EL (cell line): Measurements from ENCODE around the gene SLC4A2.

ENCODE experiments used
- DNase-seq: peaks from one replicate; pipeline ENCODE4 v3.0.0-alpha.2; 2016

The SLC4A2 gene

DNA sequence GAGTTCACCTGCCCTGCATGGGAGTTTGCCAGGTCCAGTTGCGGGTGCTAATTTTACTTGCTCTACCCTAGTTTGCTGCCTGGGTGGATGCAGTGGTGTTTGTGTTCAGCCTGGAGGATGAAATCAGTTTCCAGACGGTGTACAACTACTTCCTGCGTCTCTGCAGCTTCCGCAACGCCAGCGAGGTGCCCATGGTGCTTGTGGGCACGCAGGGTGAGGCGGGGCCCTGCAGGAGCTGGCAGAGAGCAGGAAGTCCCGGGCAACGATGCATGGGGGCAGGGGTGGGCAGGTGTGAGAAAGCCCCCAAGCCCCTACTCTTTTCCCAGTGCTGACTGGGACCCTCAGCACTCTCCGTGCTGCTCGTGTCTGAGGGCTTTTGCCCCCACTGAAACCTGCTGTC is 58.2 kb downstream of the SLC4A2 start:
- no peak for DNase-seq

DNA sequence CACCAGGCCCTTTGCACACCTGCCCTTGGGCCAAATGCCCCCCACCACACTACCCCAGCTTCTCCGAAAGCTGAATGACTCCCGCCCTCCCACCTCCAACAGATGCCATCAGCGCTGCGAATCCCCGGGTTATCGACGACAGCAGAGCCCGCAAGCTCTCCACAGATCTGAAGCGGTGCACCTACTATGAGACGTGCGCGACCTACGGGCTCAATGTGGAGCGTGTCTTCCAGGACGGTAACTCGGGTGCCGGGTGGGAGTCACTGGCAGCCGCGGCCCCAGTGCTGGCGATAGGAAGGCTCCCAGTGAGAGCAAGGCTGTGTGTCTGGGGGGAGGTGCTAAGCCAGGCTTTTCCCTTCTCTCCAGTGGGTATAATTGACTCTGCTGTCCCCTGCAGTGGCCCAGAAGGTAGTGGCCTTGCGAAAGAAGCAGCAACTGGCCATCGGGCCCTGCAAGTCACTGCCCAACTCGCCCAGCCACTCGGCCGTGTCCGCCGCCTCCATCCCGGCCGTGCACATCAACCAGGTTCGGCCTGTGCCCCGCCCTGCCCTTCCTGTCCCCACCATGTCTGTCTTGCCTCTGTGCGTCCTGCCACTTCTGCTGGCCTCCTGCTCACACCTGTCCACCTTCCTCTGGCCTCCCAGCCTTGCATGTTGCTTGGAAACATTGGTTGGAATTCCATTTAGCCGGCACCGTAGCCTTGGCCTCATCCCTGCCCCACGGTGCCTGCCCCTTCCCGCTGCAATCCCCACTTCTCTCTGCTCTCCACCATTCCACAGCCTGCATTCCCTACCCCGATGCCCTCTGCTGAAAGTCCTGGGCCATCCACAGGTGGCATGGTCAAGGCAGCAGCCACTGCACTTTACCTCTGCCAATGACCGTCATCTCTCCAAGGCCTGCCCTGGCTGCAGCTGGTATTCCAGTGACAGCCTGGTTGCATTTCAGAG is 59.0 kb downstream of the SLC4A2 start:
- DNase-seq, result no peak

DNA sequence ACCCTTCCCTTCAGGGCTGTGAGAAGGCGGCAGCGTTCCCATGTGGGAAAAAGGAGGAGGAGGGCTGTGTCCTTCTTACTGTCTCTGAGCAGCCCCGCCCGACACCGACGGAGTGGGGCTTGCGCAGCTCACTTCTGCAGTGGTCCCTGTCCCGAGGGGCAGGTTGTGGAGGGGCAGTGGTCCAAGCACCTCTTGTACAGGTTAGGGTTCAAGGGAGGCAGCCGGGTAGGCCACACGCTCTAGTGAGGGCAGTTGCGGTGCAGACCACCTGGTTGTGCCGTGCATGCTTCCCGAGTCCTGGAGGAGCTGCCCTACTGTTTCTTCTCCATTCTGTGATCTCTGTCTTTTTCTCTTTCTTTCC is 59.6 kb downstream of the SLC4A2 start:
- no peak for DNase-seq

DNA sequence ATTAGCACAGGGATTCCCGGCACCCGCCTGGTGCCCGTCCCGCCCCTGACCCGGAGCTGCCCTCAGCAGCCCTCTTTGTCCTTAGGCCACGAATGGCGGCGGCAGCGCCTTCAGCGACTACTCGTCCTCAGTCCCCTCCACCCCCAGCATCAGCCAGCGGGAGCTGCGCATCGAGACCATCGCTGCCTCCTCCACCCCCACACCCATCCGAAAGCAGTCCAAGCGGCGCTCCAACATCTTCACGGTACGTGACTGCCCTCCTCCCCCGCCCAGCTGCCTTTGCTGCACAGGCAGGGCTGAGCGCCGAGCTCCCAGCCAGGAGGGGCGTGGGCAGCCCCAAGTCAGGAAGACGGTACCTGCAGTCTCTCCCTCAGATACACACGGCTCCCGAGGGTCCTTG is 60.5 kb downstream of the SLC4A2 start:
- DNase-seq, result no peak

DNA sequence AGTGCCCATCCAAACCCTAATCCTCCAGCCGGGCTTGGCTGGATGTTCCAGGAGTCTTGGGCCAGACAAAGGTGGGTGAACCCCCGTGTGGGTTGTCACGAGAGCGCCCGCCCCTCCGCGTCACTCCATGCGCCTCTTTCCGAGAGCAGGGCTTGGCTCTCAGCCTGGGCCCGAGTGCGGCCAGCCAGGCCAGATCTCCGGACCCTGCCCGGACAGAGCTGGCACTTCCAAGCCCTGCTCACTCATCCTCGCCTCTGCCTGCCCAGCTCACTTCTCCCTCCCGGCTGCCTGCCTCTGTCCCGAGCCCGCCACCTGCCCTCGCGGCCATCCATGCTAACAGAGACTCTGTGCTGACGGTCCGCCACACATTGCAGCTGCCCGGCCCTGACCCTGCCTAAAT is 61.5 kb downstream of the SLC4A2 start:
- no peak for DNase-seq

DNA sequence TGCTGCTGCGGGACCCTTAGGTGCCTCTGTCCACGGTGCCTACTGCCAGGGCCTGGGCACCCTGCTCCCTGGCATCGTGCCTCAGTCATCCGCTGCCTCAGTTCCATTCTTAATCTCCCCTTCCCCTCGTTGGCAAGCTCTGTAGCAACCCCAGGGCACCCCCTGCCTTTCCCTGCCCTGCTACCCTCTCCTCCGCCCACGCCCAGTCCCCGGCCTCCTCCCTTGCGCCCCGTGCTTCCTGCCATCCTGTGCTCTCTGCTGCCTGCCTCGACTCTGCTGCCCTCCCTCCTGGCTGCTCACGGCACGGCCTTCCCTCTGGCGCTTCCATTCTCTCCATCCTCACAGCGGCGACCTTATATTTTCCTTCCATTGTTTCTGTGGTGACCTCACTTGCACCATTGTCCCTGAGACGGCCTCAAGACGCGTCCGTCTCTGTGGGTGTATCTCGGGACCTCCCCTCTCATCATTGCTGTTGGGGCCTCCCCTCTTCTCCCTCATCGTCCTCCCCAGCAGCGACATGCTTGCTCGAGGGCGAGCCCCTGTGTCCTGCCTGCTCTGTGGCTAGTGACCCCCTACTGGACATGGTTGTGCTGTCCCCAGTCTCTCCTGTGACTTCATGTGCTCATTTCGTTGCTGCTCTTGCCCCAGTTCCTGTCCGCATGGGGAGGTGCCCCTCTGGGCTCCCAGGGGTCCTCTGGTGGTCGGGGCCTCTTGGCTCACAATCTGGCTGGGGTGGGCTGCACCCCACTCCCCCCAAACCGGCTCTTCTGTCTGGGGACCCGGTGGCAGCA is 62.2 kb downstream of the SLC4A2 start:
- DNase-seq, result no peak

DNA sequence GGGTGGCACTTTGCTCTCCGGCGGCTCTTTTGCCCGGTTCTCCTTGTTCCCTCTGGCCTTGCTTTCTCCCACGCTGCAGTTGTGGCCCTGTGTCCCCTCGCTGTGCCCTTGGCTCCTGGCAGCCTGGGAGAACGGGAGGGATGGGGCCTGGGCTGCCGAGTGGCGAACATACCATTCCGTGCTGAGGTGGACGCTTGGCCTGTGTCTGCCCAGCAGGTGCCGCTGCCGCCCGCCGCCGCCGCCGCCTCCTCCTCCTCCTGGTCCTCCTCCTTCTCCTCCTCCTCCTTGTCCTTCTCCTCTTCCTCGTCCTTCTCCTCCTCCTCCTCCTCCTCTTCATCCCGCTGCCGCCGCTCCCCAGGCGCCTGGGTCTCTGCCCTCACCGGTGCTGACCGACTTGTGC is 62.9 kb downstream of the SLC4A2 start:
- DNase-seq, result no peak

DNA sequence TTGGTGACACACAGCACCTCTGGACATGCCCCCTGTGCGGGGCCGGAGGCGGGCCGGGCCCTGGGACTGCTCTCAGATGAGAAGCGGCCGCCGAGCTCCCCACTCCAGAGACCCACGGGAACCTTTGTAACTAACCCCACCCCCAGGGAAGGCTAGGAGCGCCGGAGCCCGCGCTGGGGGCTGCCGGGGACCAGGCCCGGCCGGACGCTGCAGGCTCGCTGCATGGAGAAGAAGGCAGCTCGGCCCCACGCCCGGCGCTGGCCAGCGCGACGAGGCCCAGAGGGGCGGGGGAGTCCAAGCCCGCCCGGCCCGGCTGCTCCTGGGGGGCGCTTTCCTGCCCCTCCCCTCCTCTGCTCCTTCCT is 63.4 kb downstream of the SLC4A2 start:
- no peak for DNase-seq

DNA sequence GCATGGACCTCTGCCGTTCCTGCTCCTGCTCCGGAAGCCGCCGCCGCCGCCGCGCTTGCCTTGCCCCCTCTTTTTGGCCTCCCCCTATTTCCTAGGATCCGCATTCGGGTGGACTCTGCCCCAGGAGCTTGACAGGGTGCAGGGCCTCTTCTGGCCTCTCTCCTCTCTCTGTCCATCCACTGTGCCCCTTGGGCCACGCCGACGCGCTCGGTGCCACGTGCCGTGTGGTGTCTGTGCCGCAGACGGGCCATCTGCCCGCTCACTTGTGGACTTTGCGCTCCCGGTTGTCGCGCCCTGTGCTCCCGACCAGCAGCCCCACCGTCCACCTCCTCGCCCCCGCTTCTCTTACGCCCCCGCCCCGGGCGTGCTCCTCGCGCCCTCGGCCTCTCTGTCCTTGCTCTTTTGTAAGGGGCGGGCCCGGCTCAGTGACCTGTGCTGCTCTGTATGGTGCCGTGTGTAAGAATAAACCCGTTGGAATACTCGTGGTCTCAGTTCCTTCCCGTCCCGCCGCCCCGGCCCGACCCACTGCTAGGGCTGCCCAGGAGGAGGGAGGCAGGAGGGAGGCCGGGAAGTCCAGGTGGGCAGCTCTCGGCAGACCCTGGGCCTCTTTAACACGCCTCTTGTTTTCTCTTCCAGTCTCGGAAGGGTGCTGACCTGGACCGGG is 63.9 kb downstream of the SLC4A2 start:
- DNase-seq, result no peak

DNA sequence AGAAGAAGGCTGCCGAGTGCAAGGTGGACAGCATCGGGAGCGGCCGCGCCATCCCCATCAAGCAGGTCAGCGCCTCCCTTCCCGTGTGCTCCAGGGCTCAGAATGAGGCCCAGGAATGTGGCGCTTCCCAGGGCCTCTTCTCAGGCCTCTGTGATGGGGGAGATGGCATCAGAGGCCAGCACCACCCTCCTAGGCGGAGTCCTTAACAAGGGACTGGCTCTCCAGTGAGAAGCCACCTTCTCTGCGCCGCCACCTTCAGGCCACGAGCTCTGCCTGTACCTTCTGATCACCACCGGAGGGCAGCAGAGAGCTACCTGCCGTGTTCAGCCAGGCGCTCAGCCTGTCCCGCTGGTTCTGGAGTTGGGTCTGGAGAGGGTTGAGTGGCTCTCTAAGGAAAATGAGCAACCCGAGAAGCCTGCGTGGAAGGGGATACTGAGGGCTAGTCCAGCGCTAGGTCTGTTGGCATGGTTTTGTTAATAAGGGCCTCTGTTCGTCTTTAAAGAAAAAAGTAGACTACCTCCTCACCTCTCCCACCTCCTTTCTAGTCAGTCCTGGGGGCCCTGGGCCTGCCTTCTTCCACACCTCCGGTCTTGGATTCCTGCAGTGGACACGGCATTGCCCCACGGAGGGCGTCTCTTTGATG is 64.6 kb downstream of the SLC4A2 start:
- DNase-seq, result peak; percentile 72

DNA sequence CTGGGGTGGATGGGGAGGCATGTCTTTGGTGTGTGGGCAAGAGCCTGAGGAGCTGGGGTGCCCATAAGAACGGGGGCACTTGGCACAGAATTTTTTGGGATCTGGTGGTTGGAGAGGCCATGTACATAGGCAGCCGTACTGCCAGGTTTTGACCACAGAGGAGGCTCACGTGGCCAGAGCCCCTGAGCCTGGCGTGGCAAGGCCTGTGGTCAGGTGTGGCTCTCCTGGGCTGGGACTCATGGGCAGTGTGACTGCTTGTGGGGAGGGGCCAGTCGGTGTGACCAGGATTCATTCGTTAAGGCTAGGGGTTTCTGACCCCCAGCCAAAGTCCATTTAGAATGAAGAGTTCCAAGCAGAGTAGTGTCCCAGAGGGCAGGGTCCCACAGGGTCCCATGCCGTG is 65.1 kb downstream of the SLC4A2 start:
- DNase-seq, result no peak

DNA sequence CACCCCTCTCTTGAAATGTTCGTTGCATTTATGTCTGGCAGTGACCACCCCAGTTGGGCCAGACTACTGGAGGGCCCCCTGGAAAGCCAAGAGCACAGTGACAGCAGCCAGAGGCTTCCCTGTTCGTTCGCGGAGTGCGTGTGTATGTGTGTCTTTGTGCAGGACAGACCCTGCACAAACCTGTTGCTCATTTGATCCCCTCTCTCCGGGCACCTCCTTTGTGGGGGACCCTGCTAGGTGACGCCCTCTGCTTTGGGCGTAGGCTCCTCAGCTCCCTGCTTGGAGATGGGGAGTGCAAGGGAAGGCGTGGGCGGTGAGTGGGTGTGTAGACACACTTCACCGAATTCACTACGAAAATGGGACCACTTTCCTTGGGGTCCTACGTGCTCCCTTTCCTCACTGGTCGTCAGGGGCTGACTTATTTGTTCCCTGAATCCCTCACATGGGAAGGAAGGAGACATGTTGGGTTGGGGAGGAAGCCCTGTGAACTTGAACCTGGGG is 65.6 kb downstream of the SLC4A2 start:
- no peak for DNase-seq

DNA sequence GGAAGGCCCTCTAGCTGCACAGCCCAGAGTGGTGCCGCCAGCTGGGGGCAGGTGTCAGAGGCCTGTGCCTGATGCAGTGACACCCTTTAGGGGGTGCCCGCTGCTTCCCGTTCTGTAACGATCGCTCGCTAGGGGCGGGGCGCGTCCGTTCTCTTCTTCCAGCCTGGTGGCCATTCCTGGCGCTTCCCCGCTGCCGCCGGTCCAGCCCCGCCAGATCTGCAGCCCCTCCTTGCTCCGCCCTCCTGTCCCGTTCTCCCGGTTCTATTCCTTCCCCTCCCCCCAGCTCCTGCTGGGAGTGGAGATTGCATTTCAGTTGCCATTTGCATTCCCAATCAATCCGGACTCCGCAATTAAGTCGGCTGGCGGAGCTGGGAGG is 66.1 kb downstream of the SLC4A2 start:
- DNase-seq, result no peak

DNA sequence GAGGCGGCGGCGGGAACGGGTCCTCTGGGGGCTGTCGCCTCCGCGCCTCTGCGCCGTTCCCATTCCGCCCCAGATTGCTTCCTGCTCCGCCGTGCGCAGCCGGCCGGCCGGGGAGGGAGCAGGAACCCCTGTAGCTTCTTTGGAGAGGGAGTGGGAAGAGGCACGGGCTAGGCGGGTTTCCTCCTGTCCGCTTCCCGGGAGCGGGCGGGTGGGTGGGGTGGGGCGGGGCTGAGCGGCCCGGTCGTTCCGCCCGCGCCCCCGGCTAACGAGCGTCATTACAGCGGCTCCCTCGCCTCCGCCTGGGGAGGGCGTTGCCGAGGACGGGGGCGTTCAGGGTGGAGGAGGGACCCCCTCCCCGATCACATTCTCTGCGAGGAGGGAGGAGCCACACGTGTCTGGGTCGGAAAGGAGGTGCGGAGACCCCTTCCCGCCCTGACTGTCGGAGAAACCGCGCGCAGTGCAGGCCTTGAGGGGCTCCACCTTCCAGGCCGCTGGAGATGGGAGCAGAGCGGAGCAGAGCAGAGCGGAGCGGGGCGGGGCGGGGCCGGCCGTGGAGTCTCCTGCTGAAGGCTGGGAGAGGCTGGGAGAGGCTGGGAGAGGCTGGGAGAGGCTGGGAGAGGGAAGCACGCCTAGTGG is 66.6 kb downstream of the SLC4A2 start:
- no peak for DNase-seq
